CD4-positive, CD25-positive, alpha-beta regulatory T cell (primary cell): Measurements from ENCODE around the gene RAB8A. TPM values are rescaled to one million over a fixed set of nuclear protein-coding genes. Genes with fewer than 3 reads are reported as not detected.

Source experiments
- ATAC-seq, 2 donors: fragments of 150-1000 bp; cut with Tn5 transposase; one replicate each; pipeline ENCODE4 v1.10.0; 2021; ENCODE audit warnings: low read depth in 2 of 2, moderate number of reproducible peaks in 2 of 2, moderate library complexity in 1 of 2
- DNase-seq, 3 donors: peaks; one replicate each; pipeline versions ENCODE4 v3.0.0 to v3.0.0-alpha.2; 2012 to 2022; ENCODE audit warnings: mixed read lengths in 1 of 3
- H3K27ac ChIP-seq: one replicate; pipeline ENCODE4 v1.7.0; 2013; ENCODE audit warnings: mild to moderate bottlenecking, low read length; ENCODE audit not compliant: insufficient read depth, poor library complexity, severe bottlenecking
- H3K27me3 ChIP-seq: one replicate; pipeline ENCODE4 v1.7.0; 2013; ENCODE audit warnings: low read length; ENCODE audit not compliant: control insufficient read depth, insufficient read depth
- H3K36me3 ChIP-seq: one replicate; pipeline ENCODE4 v1.7.0; 2013; ENCODE audit warnings: mild to moderate bottlenecking, low read length, moderate library complexity; ENCODE audit not compliant: control insufficient read depth, insufficient read depth
- H3K4me1 ChIP-seq: 2 replicates; pipeline ENCODE4 v1.7.0; 2013; ENCODE audit warnings: mild to moderate bottlenecking, low read length; ENCODE audit not compliant: insufficient read depth, control insufficient read depth, poor library complexity, severe bottlenecking
- H3K4me3 ChIP-seq: one replicate; pipeline ENCODE4 v1.7.0; 2013; ENCODE audit warnings: low read depth, mild to moderate bottlenecking, low read length, moderate library complexity
- H3K9me3 ChIP-seq, 2 experiments: 1 replicate in 1 of 2; 2 replicates in 1 of 2; pipeline ENCODE4 v1.7.0; 2013; ENCODE audit warnings: low read length in 2 of 2, mild to moderate bottlenecking in 1 of 2, moderate library complexity in 1 of 2; ENCODE audit not compliant: control insufficient read depth in 2 of 2
- H3K27ac Mint-ChIP-seq, 3 donors: one replicate each; pipeline ENCODE4 v1.8.0; 2020 to 2022; ENCODE audit warnings: mild to moderate bottlenecking in 3 of 3, mixed read lengths in 3 of 3, moderate library complexity in 2 of 3
- H3K27me3 Mint-ChIP-seq: one replicate; pipeline ENCODE4 v1.8.0; 2022; ENCODE audit warnings: mild to moderate bottlenecking, mixed read lengths
- H3K36me3 Mint-ChIP-seq: one replicate; pipeline ENCODE4 v1.8.0; 2020; ENCODE audit warnings: mixed read lengths
- H3K4me1 Mint-ChIP-seq, 4 donors: one replicate each; pipeline ENCODE4 v1.8.0; 2020 to 2022; ENCODE audit warnings: mixed read lengths in 4 of 4, mild to moderate bottlenecking in 1 of 4
- H3K4me3 Mint-ChIP-seq, 4 donors: one replicate each; pipeline ENCODE4 v1.8.0; 2020 to 2022; ENCODE audit warnings: mild to moderate bottlenecking in 4 of 4, mixed read lengths in 4 of 4, moderate library complexity in 3 of 4
- H3K9me3 Mint-ChIP-seq, 7 donors: one replicate each; pipeline ENCODE4 v1.8.0; 2020 to 2022; ENCODE audit warnings: mixed read lengths in 7 of 7, mild to moderate bottlenecking in 3 of 7, moderate library complexity in 2 of 7
- polyA plus RNA-seq, 4 donors: library from polyadenylated mRNA; unstranded; fragments of 300-500 nt; fragmentation: Illumina TruSeq; gene quantifications; one replicate each; pipeline ENCODE4 v1.2.3, GENCODE V29; 2021
- total RNA-seq: library from RNA; stranded (reverse); gene quantifications from one replicate; pipeline ENCODE4 v1.2.3, GENCODE V29; 2022

Gene RAB8A
- total RNA-seq: 88.1 TPM
- polyA plus RNA-seq: 10 to 100 TPM; 79.6 to 93.0 (median 87.8) TPM

DNA sequence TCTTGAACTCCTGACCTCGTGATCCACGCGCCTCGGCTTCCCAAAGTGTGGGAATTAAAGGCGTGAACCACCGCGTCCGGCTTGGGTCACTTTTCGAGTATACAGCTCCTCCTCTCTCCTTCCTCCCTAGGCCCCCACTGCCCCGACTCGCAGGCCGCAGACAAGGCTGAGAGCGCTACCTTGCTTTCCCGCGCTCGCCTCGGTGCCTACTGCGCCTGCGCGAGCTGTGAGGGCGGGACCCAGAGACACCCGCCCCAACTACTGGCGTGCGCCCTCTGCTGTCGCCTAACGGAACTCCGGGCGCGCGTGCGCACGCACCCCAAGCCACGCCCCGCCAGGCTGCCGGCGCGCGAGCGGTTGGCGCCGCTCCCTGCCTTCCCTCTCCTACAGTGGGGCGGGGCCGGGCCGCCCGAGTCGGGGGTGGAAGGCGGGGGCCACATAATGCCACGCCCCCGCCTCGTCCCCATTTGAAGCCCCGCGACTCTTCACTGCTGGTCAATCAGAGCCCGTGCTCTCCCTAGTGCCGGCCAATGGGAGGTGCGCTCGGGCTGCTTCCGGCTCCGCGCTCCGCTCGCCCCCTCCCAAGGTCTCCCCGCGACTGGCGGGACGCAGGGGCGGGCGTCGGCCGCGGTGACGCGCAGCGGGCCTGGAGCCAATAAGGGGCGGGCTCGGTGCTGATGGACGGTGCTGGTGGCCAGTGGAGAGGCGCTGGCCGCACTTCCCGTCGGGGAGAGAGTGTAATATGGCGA is at the start of gene RAB8A:
Gene RAB8A, plus strand, starts transcription at position 730 of the 749 bp plus-strand sequence. Its CDS starts 13 bp downstream, at position 743.
- Histone ChIP-seq H3K4me1 (peaks cover 38% of the 10 kb centered on the region), H3K4me3 (peak within 1 kb of the TSS; percentile 90), H3K9me3 (no peaks in the 10 kb centered on the region), H3K27ac (peak within 1 kb of the TSS; percentile 92), H3K27me3 (no peaks in the 10 kb centered on the region), H3K36me3 (peaks cover 10% of the 10 kb centered on the region)
- Mint-ChIP-seq H3K4me1 (peaks cover 0 to 45% (median 30%) of the 10 kb centered on the region in 4 donors), H3K9me3 (no peaks in the 10 kb centered on the region), H3K36me3 (peaks cover 5% of the 10 kb centered on the region), H3K4me3 (peak within 1 kb of the TSS; percentile 96 to 98 (median 96)), H3K27ac (peak within 1 kb of the TSS; percentile 96 to 99 (median 99)), H3K27me3 (no peaks in the 10 kb centered on the region)
- ATAC-seq: peak; percentile 93
- peak; percentile 97 to 99 (median 99) for DNase-seq

GRCh38 chr19:16061943-16062342 is 49.7 kb upstream of the RAB8A start:
- Histone ChIP-seq H3K4me1 (peaks cover 6% of the 10 kb centered on the region), H3K9me3 (peaks cover 0 to 7% of the 10 kb centered on the region in 2 experiments), H3K27ac (no peak overlapping the region), H3K4me3 (no peak overlapping the region), H3K36me3 (no peaks in the 10 kb centered on the region), H3K27me3 (peaks cover 5% of the 10 kb centered on the region)
- ATAC-seq (peak in 1 of 2 donors; percentile 61), DNase-seq (peak in 1 of 3 donors; percentile 41)
- no peak overlapping the region for H3K4me3 Mint-ChIP-seq
- H3K27me3 Mint-ChIP-seq: peaks cover 11% of the 10 kb centered on the region
- peaks cover 0 to 5% (median 2%) of the 10 kb centered on the region in 7 donors for H3K9me3 Mint-ChIP-seq
- H3K27ac Mint-ChIP-seq: peak overlapping the region in 2 of 3 donors; percentile 81 to 82
- no peaks in the 10 kb centered on the region for H3K36me3 Mint-ChIP-seq
- peaks cover 6 to 20% (median 16%) of the 10 kb centered on the region in 4 donors for H3K4me1 Mint-ChIP-seq

DNA sequence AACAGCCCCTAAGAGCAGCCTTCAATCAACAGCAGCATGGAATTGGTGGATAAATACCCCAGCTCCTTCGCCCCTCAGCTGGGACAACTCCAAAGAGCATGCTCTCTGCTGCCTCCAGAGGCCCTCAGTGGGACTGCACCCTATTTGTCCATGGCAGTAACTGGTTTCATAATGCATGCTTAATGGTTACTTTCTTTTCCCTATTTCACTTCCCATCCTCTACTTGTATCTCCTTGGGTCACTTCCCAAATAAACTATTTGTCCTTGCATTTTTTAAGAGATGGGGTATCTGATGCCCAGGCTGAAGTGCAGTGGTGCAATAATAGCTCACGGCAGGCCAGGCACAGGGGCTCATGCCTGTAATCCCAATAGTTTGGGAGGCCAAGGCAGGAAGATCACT is 48.9 kb upstream of the RAB8A start:
- Mint-ChIP-seq H3K4me3 (no peak overlapping the region), H3K4me1 (peaks cover 6 to 21% (median 16%) of the 10 kb centered on the region in 4 donors), H3K27ac (no peak overlapping the region)

GRCh38 chr19:16064209-16064889 is 47.3 kb upstream of the RAB8A start:
- no peaks in the 10 kb centered on the region for H3K27me3 ChIP-seq
- Mint-ChIP-seq H3K27ac (no peak overlapping the region), H3K4me1 (peaks cover 6 to 21% (median 16%) of the 10 kb centered on the region in 4 donors), H3K9me3 (peaks cover 0 to 2% (median 0%) of the 10 kb centered on the region in 7 donors), H3K36me3 (no peaks in the 10 kb centered on the region), H3K27me3 (peaks cover 11% of the 10 kb centered on the region), H3K4me3 (no peak overlapping the region)
- H3K9me3 ChIP-seq: no peaks in the 10 kb centered on the region
- no peaks in the 10 kb centered on the region for H3K36me3 ChIP-seq
- H3K27ac ChIP-seq: no peak overlapping the region
- ATAC-seq (no peak), DNase-seq (no peak)
- H3K4me3 ChIP-seq: no peak overlapping the region
- H3K4me1 ChIP-seq: peaks cover 6% of the 10 kb centered on the region

More for the DNA sequence above, 48.9 kb upstream of the RAB8A start:
- H3K27ac ChIP-seq: no peak overlapping the region
- DNase-seq (peak; percentile 52 to 69 (median 68)), ATAC-seq (peak; percentile 70 to 76)
- Mint-ChIP-seq H3K27me3 (peaks cover 11% of the 10 kb centered on the region), H3K9me3 (peaks cover 0 to 4% (median 0%) of the 10 kb centered on the region in 7 donors), H3K36me3 (no peaks in the 10 kb centered on the region)
- no peaks in the 10 kb centered on the region for H3K36me3 ChIP-seq
- no peak overlapping the region for H3K4me3 ChIP-seq
- H3K9me3 ChIP-seq: no peaks in the 10 kb centered on the region
- peaks cover 6% of the 10 kb centered on the region for H3K4me1 ChIP-seq
- H3K27me3 ChIP-seq: no peaks in the 10 kb centered on the region

DNA sequence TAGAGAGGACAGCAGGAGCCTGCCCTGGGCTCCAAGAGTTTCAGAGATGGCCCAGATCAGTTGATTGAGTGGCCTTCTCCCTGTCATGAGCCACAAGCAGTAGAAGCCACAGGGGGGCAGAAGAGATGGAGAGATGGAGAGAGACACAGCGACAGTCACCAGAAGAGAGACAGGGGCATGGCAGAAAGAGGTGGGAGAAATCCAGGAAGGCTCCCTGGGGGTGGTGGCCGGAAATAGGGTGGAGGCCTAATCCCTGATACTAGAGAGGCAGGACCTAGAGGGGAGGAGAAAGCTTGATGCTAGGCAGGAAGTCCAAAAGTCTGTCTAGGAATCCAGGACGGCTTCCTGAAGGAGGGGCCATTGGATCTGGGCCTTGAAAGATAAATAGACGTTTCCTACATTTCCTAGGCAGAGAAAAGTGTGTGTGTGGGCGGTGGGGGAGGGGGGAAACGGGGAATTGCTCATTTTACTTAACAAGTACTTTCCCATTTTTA is 45.0 kb upstream of the RAB8A start:
- peaks cover 28% of the 10 kb centered on the region for H3K4me1 ChIP-seq
- ATAC-seq: no peak
- peak overlapping the region in 3 of 4 donors; percentile 42 to 51 (median 42) for H3K4me3 Mint-ChIP-seq

DNA sequence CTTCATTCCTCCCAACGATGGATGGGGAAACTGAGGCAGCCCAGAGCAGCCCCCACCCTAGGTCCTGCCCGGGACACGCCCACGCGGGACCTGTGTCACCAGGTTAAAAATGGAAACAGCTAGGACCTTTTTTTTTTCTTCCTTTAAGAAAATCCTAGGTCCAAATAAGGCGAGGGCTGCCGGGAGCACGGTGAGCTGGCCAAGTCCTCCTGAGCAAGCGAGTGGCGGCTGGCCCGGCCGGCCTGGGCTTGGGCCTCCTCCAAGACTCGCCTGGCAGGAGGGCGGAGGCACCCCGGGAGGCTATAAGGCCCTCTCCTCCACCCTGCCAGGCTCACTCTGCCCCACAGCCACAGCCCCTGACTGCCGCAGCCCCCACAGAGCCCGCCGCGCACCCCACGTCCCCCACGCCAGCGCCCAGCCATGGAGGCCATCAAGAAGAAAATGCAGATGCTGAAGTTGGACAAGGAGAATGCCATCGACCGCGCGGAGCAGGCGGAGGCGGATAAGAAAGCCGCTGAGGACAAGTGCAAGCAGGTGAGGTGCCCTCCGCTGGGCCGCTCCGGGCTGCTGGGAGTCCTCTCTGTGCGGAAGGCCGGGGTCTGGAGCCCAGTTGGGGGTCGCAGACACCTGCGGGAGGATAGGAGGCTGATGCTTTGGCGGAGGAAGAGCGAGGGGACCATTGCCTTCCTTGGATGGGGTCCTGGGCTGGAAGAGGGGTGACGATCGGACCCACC is 44.3 kb upstream of the RAB8A start:
- no peak overlapping the region for H3K27ac ChIP-seq
- Mint-ChIP-seq H3K36me3 (no peaks in the 10 kb centered on the region), H3K4me1 (peaks cover 0 to 36% (median 11%) of the 10 kb centered on the region in 4 donors), H3K9me3 (no peaks in the 10 kb centered on the region), H3K27me3 (peaks cover 6% of the 10 kb centered on the region), H3K4me3 (no peak overlapping the region), H3K27ac (no peak overlapping the region)
- no peak overlapping the region for H3K4me3 ChIP-seq
- DNase-seq (no peak), ATAC-seq (no peak)
- H3K4me1 ChIP-seq: peaks cover 32% of the 10 kb centered on the region
- no peaks in the 10 kb centered on the region for H3K36me3 ChIP-seq
- H3K27me3 ChIP-seq: no peaks in the 10 kb centered on the region
- H3K9me3 ChIP-seq: no peaks in the 10 kb centered on the region

More for the DNA sequence above, 45.0 kb upstream of the RAB8A start:
- H3K4me1 Mint-ChIP-seq: peaks cover 0 to 31% (median 16%) of the 10 kb centered on the region in 4 donors
- H3K36me3 ChIP-seq: no peaks in the 10 kb centered on the region
- DNase-seq: peak; percentile 36 to 79 (median 58)
- H3K4me3 ChIP-seq: no peak overlapping the region
- peaks cover 11% of the 10 kb centered on the region for H3K27me3 Mint-ChIP-seq
- no peak overlapping the region for H3K27ac ChIP-seq
- peaks cover 0 to 2% (median 0%) of the 10 kb centered on the region in 7 donors for H3K9me3 Mint-ChIP-seq
- H3K9me3 ChIP-seq: no peaks in the 10 kb centered on the region
- H3K27me3 ChIP-seq: no peaks in the 10 kb centered on the region
- H3K27ac Mint-ChIP-seq: peak overlapping the region; percentile 34 to 81 (median 40)
- no peaks in the 10 kb centered on the region for H3K36me3 Mint-ChIP-seq

- Histone ChIP-seq H3K27ac (peak overlapping the region; percentile 93), H3K4me1 (peaks cover 35% of the 10 kb centered on the region)
- no peaks in the 10 kb centered on the region for H3K27me3 Mint-ChIP-seq
Observed at GRCh38 chr19:16068696-16069259, 42.9 kb upstream of the RAB8A start.

More at GRCh38 chr19:16068696-16069259, 42.9 kb upstream of the RAB8A start:
- no peak overlapping the region for H3K4me3 Mint-ChIP-seq
- DNase-seq: no peak
- Histone ChIP-seq H3K36me3 (no peaks in the 10 kb centered on the region), H3K27me3 (no peaks in the 10 kb centered on the region), H3K4me3 (no peak overlapping the region), H3K9me3 (no peaks in the 10 kb centered on the region)
- H3K27ac Mint-ChIP-seq: no peak overlapping the region
- ATAC-seq: no peak
- H3K9me3 Mint-ChIP-seq: no peaks in the 10 kb centered on the region
- peaks cover under 1 to 37% (median 12%) of the 10 kb centered on the region in 4 donors for H3K4me1 Mint-ChIP-seq
- H3K36me3 Mint-ChIP-seq: no peaks in the 10 kb centered on the region
